Stimulated activated CD4-positive, alpha-beta T cell treated with anti-CD3 and anti-CD28 coated beads, Interleukin-4, amount 100 ng/mL, for 1 hour (primary cell): ENCODE measurements around the gene CHERP.

ENCODE experiments used
- DNase-seq: peaks from one replicate; pipeline ENCODE4 v3.0.0-alpha.2; 2020

CHERP gene

DNA sequence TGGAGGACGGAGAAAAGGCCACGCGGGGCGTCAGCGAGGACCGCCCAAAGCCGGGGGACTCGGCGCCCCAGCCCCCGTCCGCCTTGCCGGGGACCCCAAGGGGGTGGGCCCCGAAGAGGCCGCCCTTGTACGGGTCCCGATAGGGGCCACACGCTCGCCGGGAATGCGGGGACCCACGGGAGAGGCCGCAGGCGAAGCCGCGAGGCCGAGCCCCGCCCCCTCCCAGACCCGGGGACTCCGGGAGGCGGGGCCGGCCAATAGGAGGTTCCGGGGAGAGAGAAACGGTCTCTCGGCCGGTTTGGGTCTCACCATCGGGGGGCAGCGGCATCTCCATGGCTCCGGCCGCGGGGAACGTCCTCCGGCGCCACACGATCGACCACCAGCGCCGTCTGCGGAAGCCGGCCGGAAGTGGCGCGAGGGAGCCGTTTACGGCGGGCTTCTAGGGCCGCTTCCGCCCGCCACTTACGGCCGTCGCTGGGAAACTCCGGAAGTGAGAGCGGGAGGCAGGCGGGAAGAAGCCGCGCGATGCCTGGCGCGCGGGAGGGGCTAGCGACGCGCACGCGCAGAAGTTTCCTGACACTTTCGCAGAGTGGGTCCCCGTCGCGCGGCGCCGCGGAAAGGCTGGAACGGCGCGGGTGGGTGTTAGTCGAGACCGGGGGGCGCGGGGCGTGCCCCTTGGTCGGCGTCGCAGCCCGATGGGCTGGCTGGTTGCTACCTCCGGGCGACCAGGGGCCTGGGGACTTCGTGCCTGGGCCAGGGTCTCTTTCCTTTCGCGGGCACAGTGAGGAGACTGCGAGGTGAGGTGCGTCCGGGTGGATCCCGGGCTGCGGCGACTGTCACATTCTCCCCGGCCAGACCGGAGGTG lies at the start of gene CHERP:
CHERP (minus strand) TSS at position 393 of the 865 bp plus-strand sequence; CDS start at position 334, 59 bp downstream.
- peak; percentile 95 for DNase-seq

- no peak for DNase-seq
Measured at GRCh38 chr19:16590876-16591802, 48.9 kb upstream of the CHERP start.

- no peak for DNase-seq
Measured at GRCh38 chr19:16589917-16590316, 47.7 kb upstream of the CHERP start.

DNA sequence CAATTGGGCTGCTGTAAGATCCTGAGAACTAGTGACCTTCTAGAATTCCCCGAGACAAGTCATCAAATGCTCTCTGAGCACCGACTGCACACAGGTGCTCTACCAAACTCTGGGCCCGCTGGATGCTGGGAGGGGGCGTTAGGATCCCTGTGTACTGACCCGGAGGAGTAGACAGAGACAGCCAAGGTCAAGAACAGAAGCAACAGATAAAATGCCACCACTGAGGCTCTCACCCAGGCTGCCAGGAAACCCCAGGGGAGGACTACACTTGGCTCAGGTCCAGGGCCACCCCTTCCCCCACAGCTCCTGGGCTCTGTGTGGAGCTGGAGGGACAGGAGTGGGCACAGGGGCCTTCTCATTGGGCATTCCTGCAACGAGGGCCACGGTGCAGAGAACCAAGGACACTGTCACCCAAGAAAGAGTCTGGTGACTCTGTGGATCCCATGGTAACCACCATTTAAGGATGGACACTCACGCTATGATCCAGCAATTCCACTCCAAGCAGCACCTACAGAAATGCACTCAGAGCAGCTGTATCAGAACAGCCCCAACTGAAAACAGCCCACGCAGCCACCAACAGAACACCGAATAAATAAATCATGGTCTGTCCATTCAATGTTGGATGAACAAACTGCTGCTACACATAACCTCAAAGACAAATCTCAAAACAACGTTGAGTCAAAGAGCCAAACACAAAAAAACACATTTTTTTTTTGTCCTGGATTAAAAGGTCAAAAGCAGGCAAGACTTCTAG lies 46.8 kb upstream of the CHERP start:
- DNase-seq: no peak

GRCh38 chr19:16587833-16588823 lies 45.9 kb upstream of the CHERP start:
- peak; percentile 47 for DNase-seq

DNA sequence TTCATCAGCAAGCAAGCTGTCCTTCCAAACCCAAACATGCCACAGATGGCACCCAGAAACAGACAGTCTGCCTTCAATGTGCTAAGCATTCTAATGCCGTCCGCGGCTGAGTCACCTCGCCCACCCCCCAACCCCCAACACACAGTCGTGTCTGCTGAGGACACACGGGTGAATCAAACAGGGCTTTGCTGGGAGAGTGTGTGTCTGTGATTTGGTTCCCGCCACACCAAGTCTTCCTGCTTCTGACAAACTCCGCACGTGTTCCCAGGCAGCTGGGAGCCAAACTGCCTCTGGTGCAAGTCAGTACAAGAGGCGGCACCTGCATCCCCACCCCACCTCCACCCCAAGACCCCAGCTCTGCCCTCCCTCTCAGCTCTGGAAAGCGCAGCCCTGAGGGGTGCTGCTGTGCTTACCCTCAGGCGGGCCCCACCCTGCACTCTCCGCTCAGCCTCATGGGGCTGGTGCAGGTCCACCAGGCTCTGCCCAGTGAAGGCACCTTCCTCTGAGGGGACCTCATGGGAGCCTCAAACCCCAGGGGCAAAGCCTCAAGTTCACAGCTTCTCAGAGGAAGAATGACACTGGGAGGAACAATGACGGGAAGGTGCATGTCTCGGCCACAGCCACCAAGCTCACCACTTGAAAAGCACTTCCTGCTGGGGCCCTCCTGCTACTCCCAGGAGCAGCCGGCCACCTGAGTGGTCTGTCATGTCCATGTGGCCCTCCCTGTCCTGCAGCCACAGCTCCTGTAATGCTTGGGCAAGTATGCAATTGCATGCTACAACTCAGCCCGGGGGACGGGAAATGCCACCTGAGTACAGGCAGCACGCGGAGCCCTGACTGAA lies 45.0 kb upstream of the CHERP start:
- DNase-seq: peak; percentile 61

GRCh38 chr19:16586477-16586871 lies 44.2 kb upstream of the CHERP start:
- no peak for DNase-seq

- no peak for DNase-seq
Measured at GRCh38 chr19:16585808-16586476, 43.7 kb upstream of the CHERP start.

GRCh38 chr19:16585094-16585801 lies 43.0 kb upstream of the CHERP start:
- DNase-seq: no peak

- DNase-seq: peak; percentile 83
Measured at GRCh38 chr19:16584248-16585093, 42.2 kb upstream of the CHERP start.

DNA sequence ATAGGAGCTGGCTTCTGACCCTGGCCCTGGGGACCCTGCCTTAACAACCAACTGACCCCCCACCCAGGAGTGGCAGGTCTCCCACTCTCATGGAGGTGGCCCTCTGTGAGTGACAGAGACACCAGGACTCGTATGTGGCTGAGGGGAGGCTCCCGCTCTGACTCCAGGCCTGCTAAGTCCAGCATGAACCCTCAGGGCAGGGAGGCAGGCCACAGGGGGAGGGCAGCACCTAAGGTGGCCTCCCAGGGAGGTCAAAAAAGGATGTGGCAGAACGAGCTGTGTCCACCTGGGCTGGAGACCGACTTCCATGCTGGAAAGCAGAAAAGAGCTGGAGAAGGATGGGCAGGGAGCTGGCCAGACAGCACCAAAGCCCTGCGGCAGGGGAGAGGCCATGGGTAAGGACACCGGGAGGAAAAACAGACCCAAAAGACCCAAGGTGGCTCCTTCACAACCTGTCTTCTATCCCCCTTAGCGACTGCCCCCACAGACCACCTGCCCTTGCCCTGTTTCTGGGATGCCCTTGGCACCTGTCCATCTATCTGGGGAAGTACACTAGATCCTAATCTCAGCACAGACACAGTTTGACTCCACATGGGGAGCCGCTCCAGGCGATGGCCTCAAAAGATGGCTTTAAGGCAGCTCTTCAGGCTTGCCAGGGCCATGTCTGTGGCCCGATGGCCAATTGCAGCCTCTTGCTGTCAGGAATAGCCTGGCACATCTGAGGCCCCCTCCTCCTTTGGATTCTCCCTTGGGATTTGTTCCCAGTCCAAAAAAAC lies 40.4 kb upstream of the CHERP start:
- DNase-seq: no peak

- DNase-seq: no peak
Measured at GRCh38 chr19:16581971-16582343, 39.7 kb upstream of the CHERP start.

- no peak for DNase-seq
Measured at GRCh38 chr19:16581145-16581970, 39.1 kb upstream of the CHERP start.

GRCh38 chr19:16579381-16579780 lies 37.1 kb upstream of the CHERP start:
- DNase-seq: no peak

- DNase-seq: no peak
Measured at GRCh38 chr19:16577531-16577985, 35.3 kb upstream of the CHERP start.

GRCh38 chr19:16576690-16577530 lies 34.7 kb upstream of the CHERP start:
- no peak for DNase-seq
